ENCODE data around the gene ENPP1.

DNA sequence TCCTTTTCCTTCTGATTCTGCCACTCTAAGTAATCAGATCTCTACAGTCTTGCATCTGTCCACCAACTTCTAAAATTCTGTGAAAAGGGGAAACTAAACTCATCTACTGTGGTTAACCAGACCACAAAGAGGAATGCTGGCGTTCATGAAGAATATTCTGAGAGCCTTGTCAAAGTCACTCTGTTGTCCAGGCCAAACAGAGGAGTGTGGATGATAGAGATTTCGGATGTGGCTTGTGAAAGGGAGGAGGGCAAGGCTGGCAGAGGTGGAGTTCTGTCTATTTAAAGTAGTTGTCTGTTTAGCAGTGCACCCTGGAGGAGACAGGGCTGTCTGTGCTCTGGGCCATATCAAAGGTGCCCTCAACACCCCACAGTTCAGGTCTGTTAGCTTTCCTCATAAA is 109.5 kb downstream of the ENPP1 start:
- no peak for TF ChIP-seq CTCF (IDR thresholded peaks at IDR 0.05)
- no peak for TF ChIP-seq POLR2A (IDR thresholded peaks at IDR 0.05)

All from lower leg skin (tissue), 3 donors.